ENCODE measurements around the gene SETD4.

The SETD4 gene

GRCh38 chr21:36008505-36008904 lies 51.8 kb downstream of the SETD4 start:
- DNase-seq (ENCODE audit: low read depth in 2 of 2): no peak

- DNase-seq (ENCODE audit: low read depth in 2 of 2): no peak
Measured at GRCh38 chr21:36005879-36006400, 54.4 kb downstream of the SETD4 start.

GRCh38 chr21:36005018-36005417 lies 55.3 kb downstream of the SETD4 start:
- DNase-seq (ENCODE audit: low read depth in 2 of 2): no peak

GRCh38 chr21:36004441-36004840 lies 55.9 kb downstream of the SETD4 start:
- no peak for DNase-seq (ENCODE audit: low read depth in 2 of 2)

GRCh38 chr21:36003776-36004175 lies 56.5 kb downstream of the SETD4 start:
- DNase-seq (ENCODE audit: low read depth in 2 of 2): no peak

- DNase-seq (ENCODE audit: low read depth in 2 of 2): no peak
Measured at GRCh38 chr21:35996217-35996616, 64.1 kb downstream of the SETD4 start.

GRCh38 chr21:35995522-35996088 lies 64.7 kb downstream of the SETD4 start:
- DNase-seq (ENCODE audit: low read depth in 2 of 2): no peak

- no peak for DNase-seq (ENCODE audit: low read depth in 2 of 2)
Measured at GRCh38 chr21:35994613-35995012, 65.7 kb downstream of the SETD4 start.

GRCh38 chr21:35993875-35994490 lies 66.3 kb downstream of the SETD4 start:
- no peak for DNase-seq (ENCODE audit: low read depth in 2 of 2)

- no peak for DNase-seq (ENCODE audit: low read depth in 2 of 2)
Measured at GRCh38 chr21:35991131-35991530, 69.2 kb downstream of the SETD4 start.

GRCh38 chr21:35990609-35991008 lies 69.7 kb downstream of the SETD4 start:
- DNase-seq (ENCODE audit: low read depth in 2 of 2): no peak

GRCh38 chr21:35989138-35989735 lies 71.1 kb downstream of the SETD4 start:
- DNase-seq (ENCODE audit: low read depth in 2 of 2): no peak

GRCh38 chr21:35988416-35989137 lies 71.7 kb downstream of the SETD4 start:
- no peak for DNase-seq (ENCODE audit: low read depth in 2 of 2)

GRCh38 chr21:35987475-35987874 lies 72.9 kb downstream of the SETD4 start:
- no peak for DNase-seq (ENCODE audit: low read depth in 2 of 2)

- DNase-seq (ENCODE audit: low read depth in 2 of 2): no peak
Measured at GRCh38 chr21:35984654-35985361, 75.5 kb downstream of the SETD4 start.

Data from stimulated activated CD8-positive, alpha-beta memory T cell treated with anti-CD3 and anti-CD28 coated beads, Interleukin-7, amount 100 ng/mL, for 4 hours (primary cell).